GM19468 (cell line): ENCODE results near the gene H2BK1.

Source experiments
- ATAC-seq: cut with Tn5 transposase; IDR thresholded peaks from one replicate; pipeline ENCODE4 v1.9.1; 2021; ENCODE audit warnings: mild to moderate bottlenecking, moderate library complexity, moderate number of reproducible peaks; ENCODE audit not compliant: unreplicated experiment; ENCODE audit errors: extremely low read depth

The H2BK1 gene

GRCh38 chr7:151185762-151186639, 24.3 kb downstream of the H2BK1 start:
- no peak for ATAC-seq

DNA sequence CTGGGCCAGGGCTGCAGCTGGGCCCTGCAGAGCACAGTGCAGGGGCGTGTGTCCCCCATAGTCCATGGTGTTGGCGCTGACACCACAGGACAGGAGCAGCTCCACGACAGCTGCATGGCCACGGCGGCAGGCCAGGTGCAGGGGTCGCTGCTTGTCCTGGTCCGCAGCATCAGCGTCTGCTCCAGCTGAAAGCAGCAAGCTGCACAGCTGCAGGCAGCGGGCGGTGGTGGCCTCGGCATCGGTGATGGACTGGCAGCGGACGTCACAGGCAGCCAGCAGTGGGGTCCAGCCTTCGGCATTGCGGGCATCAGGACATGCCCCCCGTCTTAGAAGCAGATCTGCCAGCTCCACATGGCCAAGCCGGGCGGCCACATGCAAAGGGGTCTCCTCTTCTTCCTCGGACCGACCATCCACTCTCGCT, 29.3 kb downstream of the H2BK1 start:
- ATAC-seq, result no peak

- no peak for ATAC-seq
Measured at GRCh38 chr7:151179946-151180345, 30.3 kb downstream of the H2BK1 start.

DNA sequence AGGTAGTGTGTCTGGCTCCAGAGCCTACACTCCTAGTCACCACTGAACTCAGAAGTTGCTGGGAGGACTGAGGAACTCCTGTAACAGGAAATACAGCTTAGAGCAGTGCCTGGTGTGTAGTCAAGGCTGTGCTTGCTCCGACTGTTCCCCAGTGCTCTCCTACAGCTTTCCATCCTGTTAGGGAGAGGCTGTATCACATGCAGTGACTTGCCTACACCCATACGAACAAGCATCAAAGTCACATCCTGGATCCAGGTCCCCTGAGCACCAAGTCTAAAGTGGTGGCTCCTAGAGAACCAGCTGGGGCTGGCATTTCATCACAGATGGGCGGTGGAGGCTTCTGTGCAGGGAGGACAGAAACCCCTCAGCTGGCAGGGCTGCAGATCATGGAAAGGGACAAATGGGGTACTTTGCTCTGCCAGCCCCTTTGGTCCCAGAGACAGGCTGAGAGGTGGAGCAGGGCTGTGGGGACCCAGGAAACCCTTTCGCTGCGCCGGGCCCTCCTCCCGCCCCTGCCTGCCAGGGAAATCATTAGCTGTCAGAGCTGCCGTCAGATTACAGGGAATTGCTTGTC, 30.9 kb downstream of the H2BK1 start:
- no peak for ATAC-seq

GRCh38 chr7:151178831-151179230, 31.5 kb downstream of the H2BK1 start:
- no peak for ATAC-seq

DNA sequence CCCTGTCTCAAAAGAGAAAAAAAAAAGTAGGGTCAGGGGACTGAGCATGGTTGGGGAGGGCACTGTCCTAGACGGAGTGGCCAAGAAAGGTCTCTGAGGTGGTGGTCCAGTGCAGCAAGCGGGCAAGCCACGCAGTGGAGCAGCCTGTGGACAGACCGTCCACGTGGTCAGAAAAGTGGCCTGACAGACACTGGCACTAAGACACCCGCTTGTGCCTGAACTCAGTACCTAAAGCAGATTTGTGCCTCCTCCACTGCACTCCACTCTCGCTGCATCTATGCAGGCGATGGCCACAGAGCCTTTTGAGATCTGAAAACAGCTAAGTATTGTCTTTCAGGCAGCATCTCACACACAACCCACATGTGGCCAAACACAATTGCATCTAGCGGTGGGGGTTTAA, 32.1 kb downstream of the H2BK1 start:
- ATAC-seq, result no peak

- ATAC-seq, result no peak
Measured at GRCh38 chr7:151177310-151177709, 33.0 kb downstream of the H2BK1 start.

DNA sequence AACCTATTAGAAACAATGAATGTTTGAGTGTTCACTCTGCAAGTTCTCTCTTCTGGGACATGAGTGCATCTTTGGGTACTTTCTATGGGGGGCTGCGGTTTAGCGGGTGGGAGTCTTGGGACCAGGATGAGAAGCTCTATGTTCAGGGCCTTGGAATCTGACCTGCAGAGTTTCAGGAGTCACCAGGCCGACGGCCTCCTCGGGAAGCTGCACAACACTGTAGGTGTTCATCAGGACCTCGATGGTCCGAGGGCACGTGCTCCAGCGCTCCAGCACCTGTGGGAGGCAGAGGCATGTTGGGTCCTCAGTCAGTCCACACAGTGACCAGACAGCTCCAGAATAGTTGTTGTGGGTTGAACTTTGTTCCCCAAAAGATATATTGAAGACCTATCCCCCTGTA, 33.9 kb downstream of the H2BK1 start:
- no peak for ATAC-seq

GRCh38 chr7:151175793-151176311, 34.4 kb downstream of the H2BK1 start:
- ATAC-seq, result no peak

- ATAC-seq, result no peak
Measured at GRCh38 chr7:151175047-151175792, 35.1 kb downstream of the H2BK1 start.

- no peak for ATAC-seq
Measured at GRCh38 chr7:151174246-151175046, 35.8 kb downstream of the H2BK1 start.

GRCh38 chr7:151173386-151174245, 36.7 kb downstream of the H2BK1 start:
- ATAC-seq, result no peak

DNA sequence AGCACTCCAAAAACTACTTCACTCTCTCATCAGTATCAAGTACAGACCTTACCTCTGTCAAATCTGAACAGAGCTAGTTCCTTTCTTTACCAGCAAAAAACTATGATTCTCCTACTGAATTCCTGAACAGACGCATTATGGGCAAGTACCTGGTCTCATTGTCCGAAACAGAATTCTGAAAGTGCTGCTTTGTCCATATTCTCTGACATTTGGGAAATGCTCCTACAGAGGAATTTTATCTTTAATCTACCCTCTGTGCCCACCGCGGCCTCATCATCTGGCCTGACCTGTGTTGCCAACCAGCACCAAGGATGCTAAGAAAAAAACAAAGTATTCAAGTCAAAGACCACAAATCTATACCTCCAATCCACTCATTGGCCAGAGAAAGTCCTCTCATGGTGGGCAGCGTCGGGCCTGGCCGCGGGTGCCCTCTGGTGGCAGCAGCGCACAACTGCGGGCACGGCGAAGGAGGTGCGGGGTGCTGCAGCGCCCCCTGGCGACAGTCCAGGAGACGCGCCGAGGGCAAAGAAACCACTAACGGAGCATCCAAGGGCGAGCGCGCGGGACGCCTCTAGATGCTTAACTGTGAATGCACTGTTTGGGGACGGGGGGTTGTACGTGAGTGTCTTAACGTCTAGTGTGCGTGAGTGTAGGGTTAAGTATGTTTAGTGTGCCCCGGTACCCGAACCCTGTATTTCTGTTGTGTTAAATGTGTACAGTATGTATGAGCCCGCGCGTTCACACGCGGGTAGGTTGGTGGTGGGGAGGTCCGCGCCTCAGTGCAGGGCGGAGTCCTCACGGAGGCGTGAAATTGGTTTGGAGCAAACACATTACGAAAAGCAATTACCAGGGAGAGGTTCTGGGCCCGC, 37.8 kb downstream of the H2BK1 start:
- peak; percentile 19 for ATAC-seq

DNA sequence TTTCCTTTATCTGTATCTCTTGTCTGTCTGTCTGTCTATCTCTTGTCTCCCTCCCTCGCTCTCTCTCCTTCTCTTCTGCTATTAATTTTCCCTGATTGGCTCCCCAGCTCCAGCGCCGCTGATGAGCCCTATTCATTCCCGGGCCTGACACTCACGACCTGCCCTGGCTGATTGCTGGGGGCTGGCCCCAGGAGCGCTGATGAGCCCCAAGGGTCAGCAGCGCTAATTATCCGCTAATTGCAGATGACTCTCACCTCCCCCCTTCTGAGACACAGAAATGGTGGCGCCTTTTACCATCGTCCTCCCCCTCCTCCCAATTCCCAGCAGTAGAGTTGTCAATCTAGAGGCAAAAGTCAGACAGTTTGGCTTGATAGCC, 41.5 kb downstream of the H2BK1 start:
- no peak for ATAC-seq

GRCh38 chr7:151168003-151168786, 42.1 kb downstream of the H2BK1 start:
- no peak for ATAC-seq

GRCh38 chr7:151167197-151167961, 42.9 kb downstream of the H2BK1 start, which contains the start of gene GBX1:
Gene GBX1 (minus strand): TSS chr7:151167694. CDS start chr7:151167548, 146 bp downstream.
- no peak for ATAC-seq
